Thyroid gland (tissue), 4 donors: ENCODE results near the gene CALB2.

Source experiments
- CTCF ChIP-seq, 6 experiments: fragments of 200-600 bp in 3 of 6; fragments of 450-650 bp in 3 of 6; sonication (generic) in 3 of 6; IDR thresholded peaks; one replicate each; pipeline ENCODE4 v1.5.1; 2016 to 2019; ENCODE audit warnings: antibody characterized with exemption in 6 of 6, mild to moderate bottlenecking in 2 of 6, inconsistent platforms in 1 of 6, moderate library complexity in 1 of 6
- POLR2A ChIP-seq, 2 donors: fragments of 450-650 bp; IDR thresholded peaks; one replicate each; pipeline ENCODE4 v1.6.1; 2017; ENCODE audit warnings: antibody characterized with exemption in 2 of 2, mild to moderate bottlenecking in 2 of 2, moderate library complexity in 1 of 2

GRCh38 chr16:71409011-71409775 is 50.7 kb downstream of the CALB2 start:
- TF ChIP-seq CTCF (IDR thresholded peaks at IDR 0.05) (no peak), POLR2A (IDR thresholded peaks at IDR 0.05) (no peak)
